Measurements from ENCODE around the gene ZNHIT2. TPM values are rescaled to one million over a fixed set of nuclear protein-coding genes. Genes with fewer than 3 reads are reported as not detected.

The ZNHIT2 gene
- total and polyA plus RNA-seq, 2 experiments from 2014 or later = 17.7 to 18.1 TPM

DNA sequence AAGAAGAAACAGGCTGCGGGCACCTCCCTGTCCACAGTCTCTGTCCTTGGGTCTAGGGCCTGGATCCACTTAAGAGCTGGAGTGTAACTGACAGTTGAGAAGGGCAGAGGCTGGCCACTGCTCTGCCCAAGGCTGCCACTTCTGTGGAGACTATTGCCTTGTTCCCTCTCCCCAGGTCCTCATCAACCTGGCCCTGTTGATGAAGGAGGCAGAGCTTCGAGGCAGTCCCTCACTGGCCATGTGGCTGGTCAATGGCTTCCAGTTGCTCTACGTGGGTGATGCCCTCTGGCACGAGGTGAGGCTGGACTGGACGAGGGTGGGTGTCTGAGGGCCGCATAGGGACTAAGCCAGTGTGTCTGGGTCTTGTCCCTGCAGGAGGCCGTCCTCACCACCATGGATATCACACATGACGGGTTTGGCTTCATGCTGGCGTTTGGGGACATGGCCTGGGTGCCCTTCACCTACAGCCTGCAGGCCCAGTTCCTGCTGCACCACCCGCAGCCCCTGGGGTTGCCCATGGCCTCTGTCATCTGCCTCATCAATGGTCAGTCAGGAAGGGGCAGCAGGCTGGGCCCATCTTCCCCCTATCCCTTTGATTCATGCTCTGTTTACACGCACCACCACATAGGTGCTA lies 2.8 kb downstream of the ZNHIT2 start:
- DNase-seq (ENCODE audit: low spot score) (no peak), ATAC-seq (no peak)
- Mint-ChIP-seq H3K36me3 (ENCODE audit: low read depth) (peaks cover 43% of the 10 kb centered on the region), H3K4me1 (peaks cover 33% of the 10 kb centered on the region), H3K27ac (no peak overlapping the region), H3K27me3 (ENCODE audit: insufficient read depth, low read depth, poor library complexity) (peaks cover 52% of the 10 kb centered on the region), H3K4me3 (0 out of 3 replicates have a peak overlapping the region, but pooled peaks have one; percentile 96), H3K9me3 (peaks cover 2% of the 10 kb centered on the region; the same call in 2 of the 3 replicates)
- peaks cover 5% of the 10 kb centered on the region; the same call in 1 of the 2 replicates for H4K20me1 ChIP-seq (replicated peaks; ENCODE audit: insufficient read depth)
- no peak overlapping the region for H2AFZ ChIP-seq
- H3K4me2 ChIP-seq = no peak overlapping the region
- peaks cover 31% of the 10 kb centered on the region for H3F3A ChIP-seq (replicated peaks; ENCODE audit: low read depth)
- no peaks in the 10 kb centered on the region for H3K9me2 ChIP-seq (ENCODE audit: insufficient read depth)
- H3K27me3 ChIP-seq (ENCODE audit: insufficient read depth) = no peaks in the 10 kb centered on the region
- H3K27ac ChIP-seq (ENCODE audit: low read depth) = no peak overlapping the region
- H3K36me3 ChIP-seq (ENCODE audit: insufficient read depth) = peaks cover 4% of the 10 kb centered on the region; the same call in 1 of the 2 replicates
- peaks cover 13% of the 10 kb centered on the region for H3K4me1 ChIP-seq (ENCODE audit: insufficient read depth)
- no peak for TF ChIP-seq EZH2 (IDR thresholded peaks at IDR 0.05; ENCODE audit: low read depth, unreplicated experiment)
- H3K79me2 ChIP-seq (replicated peaks; ENCODE audit: insufficient read depth) = peaks cover 9% of the 10 kb centered on the region
- H3K4me3 ChIP-seq = no peak overlapping the region

DNA sequence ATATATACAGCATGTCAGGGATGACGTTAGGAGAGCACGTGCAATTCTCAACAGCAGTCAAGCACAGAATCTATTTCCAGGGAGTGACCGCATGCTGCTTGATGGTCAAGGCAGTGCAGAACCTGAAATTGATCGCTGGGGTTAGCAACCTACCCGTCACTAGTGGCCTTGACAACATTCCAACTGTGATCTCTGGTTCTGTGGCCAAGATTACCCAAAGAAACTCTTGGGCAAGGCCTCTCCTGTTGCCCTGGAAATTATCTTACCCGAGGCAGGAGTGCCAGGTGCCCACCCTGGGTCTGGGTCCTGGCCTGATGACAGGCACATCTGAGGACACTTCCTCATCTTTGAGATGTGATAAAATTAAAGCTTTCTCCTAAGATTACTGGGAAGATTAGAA lies 3.7 kb downstream of the ZNHIT2 start:
- peaks cover 52% of the 10 kb centered on the region for H3K27me3 Mint-ChIP-seq (ENCODE audit: insufficient read depth, low read depth, poor library complexity)
- H4K20me1 ChIP-seq (replicated peaks; ENCODE audit: insufficient read depth) = peaks cover 5% of the 10 kb centered on the region; the same call in 1 of the 2 replicates
- peaks cover 33% of the 10 kb centered on the region for H3K4me1 Mint-ChIP-seq
- H3K4me3 Mint-ChIP-seq = peak overlapping the region; percentile 96
- no peak overlapping the region for H2AFZ ChIP-seq
- peaks cover 8% of the 10 kb centered on the region; the same call in 1 of the 2 replicates for H3K79me2 ChIP-seq (replicated peaks; ENCODE audit: insufficient read depth)
- DNase-seq (ENCODE audit: low spot score) (no peak), ATAC-seq (no peak)
- peak overlapping the region; percentile 99; the same call in 1 of the 2 replicates for H3K4me2 ChIP-seq
- H3K27ac Mint-ChIP-seq = no peak overlapping the region
- H3K36me3 ChIP-seq (ENCODE audit: insufficient read depth) = no peaks in the 10 kb centered on the region
- peak overlapping the region; percentile 99; the same call in 1 of the 2 replicates for H3K4me3 ChIP-seq
- H3K36me3 Mint-ChIP-seq (ENCODE audit: low read depth) = peaks cover 35% of the 10 kb centered on the region
- H3K4me1 ChIP-seq (ENCODE audit: insufficient read depth) = peaks cover 13% of the 10 kb centered on the region
- H3K9me3 Mint-ChIP-seq = peaks cover 2% of the 10 kb centered on the region; the same call in 2 of the 3 replicates
- H3K9me2 ChIP-seq (ENCODE audit: insufficient read depth) = no peaks in the 10 kb centered on the region
- H3K27me3 ChIP-seq (ENCODE audit: insufficient read depth) = no peaks in the 10 kb centered on the region
- no peak overlapping the region for H3K27ac ChIP-seq (ENCODE audit: low read depth)
- H3F3A ChIP-seq (replicated peaks; ENCODE audit: low read depth) = peaks cover 23% of the 10 kb centered on the region
- TF ChIP-seq EZH2 (IDR thresholded peaks at IDR 0.05; ENCODE audit: low read depth, unreplicated experiment) (no peak), EZH2phosphoT487 (IDR thresholded peaks at IDR 0.05; ENCODE audit: unreplicated experiment) (no peak), CREB1 (CRISPR knock-in tag; IDR thresholded peaks at IDR 0.05; ENCODE audit: low read depth) (no peak), ZNF114 (CRISPR knock-in tag; IDR thresholded peaks at IDR 0.05) (no peak), STAT1 (IDR thresholded peaks at IDR 0.05; ENCODE audit: unreplicated experiment) (no peak)
- TF ChIP-seq, protein P1, sequence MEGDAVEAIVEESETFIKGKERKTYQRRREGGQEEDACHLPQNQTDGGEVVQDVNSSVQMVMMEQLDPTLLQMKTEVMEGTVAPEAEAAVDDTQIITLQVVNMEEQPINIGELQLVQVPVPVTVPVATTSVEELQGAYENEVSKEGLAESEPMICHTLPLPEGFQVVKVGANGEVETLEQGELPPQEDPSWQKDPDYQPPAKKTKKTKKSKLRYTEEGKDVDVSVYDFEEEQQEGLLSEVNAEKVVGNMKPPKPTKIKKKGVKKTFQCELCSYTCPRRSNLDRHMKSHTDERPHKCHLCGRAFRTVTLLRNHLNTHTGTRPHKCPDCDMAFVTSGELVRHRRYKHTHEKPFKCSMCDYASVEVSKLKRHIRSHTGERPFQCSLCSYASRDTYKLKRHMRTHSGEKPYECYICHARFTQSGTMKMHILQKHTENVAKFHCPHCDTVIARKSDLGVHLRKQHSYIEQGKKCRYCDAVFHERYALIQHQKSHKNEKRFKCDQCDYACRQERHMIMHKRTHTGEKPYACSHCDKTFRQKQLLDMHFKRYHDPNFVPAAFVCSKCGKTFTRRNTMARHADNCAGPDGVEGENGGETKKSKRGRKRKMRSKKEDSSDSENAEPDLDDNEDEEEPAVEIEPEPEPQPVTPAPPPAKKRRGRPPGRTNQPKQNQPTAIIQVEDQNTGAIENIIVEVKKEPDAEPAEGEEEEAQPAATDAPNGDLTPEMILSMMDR (conservative IDR thresholded peaks at IDR 0.05; ENCODE audit: low read depth in 2 of 2) = no peak
- TF ChIP-seq, protein P2, sequence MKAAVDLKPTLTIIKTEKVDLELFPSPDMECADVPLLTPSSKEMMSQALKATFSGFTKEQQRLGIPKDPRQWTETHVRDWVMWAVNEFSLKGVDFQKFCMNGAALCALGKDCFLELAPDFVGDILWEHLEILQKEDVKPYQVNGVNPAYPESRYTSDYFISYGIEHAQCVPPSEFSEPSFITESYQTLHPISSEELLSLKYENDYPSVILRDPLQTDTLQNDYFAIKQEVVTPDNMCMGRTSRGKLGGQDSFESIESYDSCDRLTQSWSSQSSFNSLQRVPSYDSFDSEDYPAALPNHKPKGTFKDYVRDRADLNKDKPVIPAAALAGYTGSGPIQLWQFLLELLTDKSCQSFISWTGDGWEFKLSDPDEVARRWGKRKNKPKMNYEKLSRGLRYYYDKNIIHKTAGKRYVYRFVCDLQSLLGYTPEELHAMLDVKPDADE (IDR thresholded peaks at IDR 0.05) = no peak

Measured in GM23338 (cell line).